Keratinocyte (primary cell): ENCODE data around the gene TRAF3IP1. TPM values are rescaled to one million over a fixed set of nuclear protein-coding genes. Genes with fewer than 3 reads are reported as not detected.

Experiments
- DNase-seq: peaks from one replicate; pipeline ENCODE4 v3.0.0-alpha.2; 2011; ENCODE audit warnings: low read depth, missing footprints, low spot score
- FAIRE-seq: peaks from 2 replicates; lab custom pipeline; 2011; peaks lifted over from hg19 to GRCh38; lab: Jason Lieb, UNC
- H2AFZ ChIP-seq: 2 replicates; pipeline ENCODE4 v1.6.0; 2012; ENCODE audit warnings: low read length, control low read depth, inconsistent platforms; ENCODE audit not compliant: control insufficient read depth
- H3K27ac ChIP-seq: 2 replicates; pipeline ENCODE4 v1.5.1; 2011; ENCODE audit warnings: low read length; ENCODE audit not compliant: control insufficient read depth, insufficient read depth
- H3K27me3 ChIP-seq: 3 replicates; pipeline ENCODE4 v1.6.0; 2011; ENCODE audit warnings: low read length; ENCODE audit not compliant: control insufficient read depth, insufficient read depth; ENCODE audit errors: extremely low read depth
- H3K36me3 ChIP-seq, 2 experiments: 2 replicates in 1 of 2; 3 replicates in 1 of 2; pipeline ENCODE4 v1.5.1; 2011; ENCODE audit warnings: low read length in 2 of 2, mild to moderate bottlenecking in 1 of 2; ENCODE audit not compliant: control insufficient read depth in 2 of 2, insufficient read depth in 2 of 2; ENCODE audit errors: extremely low read depth in 1 of 2
- H3K4me1 ChIP-seq: 3 replicates; pipeline ENCODE4 v1.5.1; 2011; ENCODE audit warnings: low read length; ENCODE audit not compliant: control insufficient read depth, insufficient read depth; ENCODE audit errors: extremely low read depth
- H3K4me2 ChIP-seq: 3 replicates; pipeline ENCODE4 v1.6.0; 2011; ENCODE audit warnings: low read depth, low read length; ENCODE audit not compliant: control insufficient read depth, insufficient read depth; ENCODE audit errors: extremely low read depth
- H3K4me3 ChIP-seq, 3 experiments: fragments of 200-600 bp in 1 of 3; sonication (generic) in 1 of 3; 2 replicates in 2 of 3; 3 replicates in 1 of 3; pipeline ENCODE4 v1.5.1; 2011 to 2016; ENCODE audit warnings: low read length in 3 of 3, mild to moderate bottlenecking in 3 of 3, control low read depth in 2 of 3, inconsistent platforms in 1 of 3, low read depth in 1 of 3, mixed read lengths in 1 of 3, mixed run types in 1 of 3, moderate library complexity in 1 of 3; ENCODE audit not compliant: control insufficient read depth in 2 of 3, insufficient read depth in 2 of 3; ENCODE audit errors: extremely low read depth in 1 of 3
- H3K79me2 ChIP-seq: 2 replicates; pipeline ENCODE4 v1.6.0; 2012; ENCODE audit warnings: low read length; ENCODE audit not compliant: control insufficient read depth, insufficient read depth
- H3K9ac ChIP-seq: 3 replicates; pipeline ENCODE4 v1.6.0; 2011; ENCODE audit warnings: low read length; ENCODE audit not compliant: control insufficient read depth, insufficient read depth; ENCODE audit errors: extremely low read depth
- H3K9me1 ChIP-seq: 3 replicates; pipeline ENCODE4 v1.6.0; 2011; ENCODE audit warnings: low read length; ENCODE audit not compliant: control insufficient read depth, insufficient read depth; ENCODE audit errors: extremely low read depth
- H3K9me3 ChIP-seq: 2 replicates; pipeline ENCODE4 v1.5.1; 2012; ENCODE audit warnings: low read depth, low read length; ENCODE audit not compliant: control insufficient read depth
- H4K20me1 ChIP-seq: 3 replicates; pipeline ENCODE4 v1.6.0; 2011; ENCODE audit warnings: low read length; ENCODE audit not compliant: control insufficient read depth, insufficient read depth; ENCODE audit errors: extremely low read depth
- CTCF ChIP-seq, 3 experiments: IDR thresholded peaks in 1 of 3; conservative IDR thresholded peaks in 1 of 3; optimal IDR thresholded peaks in 1 of 3; 2 replicates in 2 of 3; 3 replicates in 1 of 3; pipeline versions ENCODE3 to v1.5.1; 2011; ENCODE audit warnings: low read length in 3 of 3, mild to moderate bottlenecking in 3 of 3, moderate library complexity in 2 of 3, control low read depth in 1 of 3, inconsistent platforms in 1 of 3; ENCODE audit not compliant: insufficient read depth in 2 of 3; ENCODE audit errors: extremely low read depth in 1 of 3
- EZH2 ChIP-seq: IDR thresholded peaks from one replicate; pipeline ENCODE4 v1.6.1; 2012; ENCODE audit warnings: inconsistent platforms, mild to moderate bottlenecking, low read length, moderate library complexity
- dilution Hi-C: fragments of 300-500 bp; cut with MboI; formaldehyde crosslinking; loops from one replicate; pipeline ENCODE4 v1.7.0; 2020; ENCODE audit warnings: low sequenced_read_pairs; ENCODE audit not compliant: extremely low pct_ligation_motif_present
- polyA plus RNA-seq, 5 experiments: library from polyadenylated mRNA; depleted of rRNA in 3 of 5; stranded (reverse) in 3 of 5; stranded (forward) in 1 of 5; unstranded in 1 of 5; fragments of >200 nt; gene quantifications; 1 replicate in 1 of 5; 2 replicates in 3 of 5; 3 replicates in 1 of 5; pipeline versions ENCODE4 v1.2.1 to v1.2.3, GENCODE V29; 2011 to 2012; ENCODE audit warnings: missing spikeins in 2 of 5, low read depth in 1 of 5, low replicate concordance in 1 of 5

TRAF3IP1 gene
- polyA plus RNA-seq, 1 donor (not counting 4 experiments of a cell fraction or from before 2014, with no cell fraction given), result 7.0 TPM

GRCh38 chr2:238444242-238444641 is 123.9 kb downstream of the TRAF3IP1 start:
- TF ChIP-seq EZH2 (no peak), CTCF (optimal IDR thresholded peaks at IDR 0.05 in 1 of 3, IDR thresholded peaks at IDR 0.05 in 1 of 3, conservative IDR thresholded peaks at IDR 0.05 in 1 of 3; ENCODE audit: extremely low read depth in 1 of 3, insufficient read depth in 2 of 3, low read length in 3 of 3) (no peak)
- peaks cover 7% of the 10 kb centered on the region for H3K4me1 ChIP-seq
- H3K9me3 ChIP-seq, result no peaks in the 10 kb centered on the region
- peaks cover 31% of the 10 kb centered on the region for H3K79me2 ChIP-seq
- H3K27me3 ChIP-seq, result no peaks in the 10 kb centered on the region
- no peak overlapping the region for H3K4me2 ChIP-seq
- DNase-seq (no peak), FAIRE-seq (no peak)
- H3K4me3 ChIP-seq, result no peak overlapping the region
- H2AFZ ChIP-seq, result no peak overlapping the region
- dilution Hi-C loops, result no loop called here
- H4K20me1 ChIP-seq, result peaks cover 3% of the 10 kb centered on the region
- no peak overlapping the region for H3K9ac ChIP-seq
- peaks cover 28 to 44% of the 10 kb centered on the region in 2 experiments for H3K36me3 ChIP-seq
- H3K9me1 ChIP-seq, result no peaks in the 10 kb centered on the region
- H3K27ac ChIP-seq, result no peak overlapping the region

- FAIRE-seq, result no peak
- H3K27me3 ChIP-seq, result no peaks in the 10 kb centered on the region
- H3K9ac ChIP-seq, result no peak overlapping the region
- no peaks in the 10 kb centered on the region for H3K9me1 ChIP-seq
- H3K79me2 ChIP-seq, result peaks cover 20% of the 10 kb centered on the region
- no peaks in the 10 kb centered on the region for H4K20me1 ChIP-seq
- H2AFZ ChIP-seq, result no peak overlapping the region
- peaks cover 26 to 39% of the 10 kb centered on the region in 2 experiments for H3K36me3 ChIP-seq
- no peaks in the 10 kb centered on the region for H3K4me1 ChIP-seq
- H3K9me3 ChIP-seq, result no peaks in the 10 kb centered on the region
- dilution Hi-C loops, result no loop called here
- H3K4me3 ChIP-seq, result no peak overlapping the region
- no peak for TF ChIP-seq EZH2
- no peak for TF ChIP-seq CTCF (optimal IDR thresholded peaks at IDR 0.05 in 1 of 3, IDR thresholded peaks at IDR 0.05 in 1 of 3, conservative IDR thresholded peaks at IDR 0.05 in 1 of 3; ENCODE audit: extremely low read depth in 1 of 3, insufficient read depth in 2 of 3, low read length in 3 of 3)
- no peak overlapping the region for H3K27ac ChIP-seq
- no peak for DNase-seq
- H3K4me2 ChIP-seq, result no peak overlapping the region
Measured at GRCh38 chr2:238445409-238446190, 125.3 kb downstream of the TRAF3IP1 start.
